TTC549 (cell line): ENCODE data around the gene DNASE1L2.

Experiments
- FAIRE-seq: peaks from 2 replicates; lab custom pipeline; 2012; peaks lifted over from hg19 to GRCh38; lab: Jason Lieb, UNC

Gene DNASE1L2

DNA sequence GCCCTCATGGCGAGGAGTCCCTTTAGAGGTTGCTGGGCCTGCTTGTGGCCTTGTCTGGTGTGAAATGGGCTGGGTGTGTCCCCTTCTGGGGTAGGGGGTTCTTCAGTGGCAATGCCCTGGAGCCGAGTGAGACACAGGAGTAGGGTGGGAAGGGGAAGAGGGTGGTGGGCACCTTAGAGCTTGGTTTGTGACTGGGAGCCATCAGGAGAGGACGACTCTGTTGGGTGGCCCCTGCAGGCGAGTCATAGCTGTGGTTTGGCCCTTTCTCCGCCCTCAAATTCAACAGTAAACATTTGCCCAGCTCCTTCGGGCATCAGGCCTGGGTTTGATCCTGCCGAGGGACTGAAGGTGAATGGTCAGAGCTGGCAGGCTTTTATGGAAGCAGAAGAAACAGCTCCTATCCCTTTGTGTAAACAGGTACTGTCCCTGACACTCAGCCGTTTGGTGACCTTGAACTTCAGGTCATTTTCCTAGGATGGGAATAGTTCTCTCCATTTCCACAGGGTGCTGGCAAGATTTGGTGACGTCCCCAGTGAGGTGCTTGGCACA lies 9.9 kb upstream of the DNASE1L2 start:
- no peak for FAIRE-seq

GRCh38 chr16:2226918-2227317 lies 9.3 kb upstream of the DNASE1L2 start:
- FAIRE-seq, result no peak

GRCh38 chr16:2228161-2228824 lies 8.0 kb upstream of the DNASE1L2 start:
- FAIRE-seq, result no peak

DNA sequence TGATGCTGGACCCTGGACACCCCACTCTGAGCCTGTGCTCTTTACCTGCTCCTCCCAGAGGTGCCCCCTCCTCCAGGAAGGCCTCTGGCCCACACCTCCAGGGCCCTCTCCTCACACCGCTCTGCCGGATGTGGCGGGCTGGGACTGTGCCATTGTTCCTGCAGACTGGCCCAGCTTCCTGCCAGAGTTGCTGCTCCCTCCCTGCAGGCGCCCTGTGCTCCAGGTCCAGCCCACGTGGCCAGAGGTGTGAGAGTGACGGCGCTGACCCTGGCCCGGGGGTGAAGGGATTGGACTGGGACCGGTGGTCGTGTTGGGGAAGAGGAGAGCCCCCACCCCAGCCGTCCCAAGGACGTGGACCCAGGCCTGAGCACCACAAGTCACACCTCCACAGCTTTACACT lies 7.2 kb upstream of the DNASE1L2 start:
- no peak for FAIRE-seq

GRCh38 chr16:2229632-2230250 lies 6.5 kb upstream of the DNASE1L2 start:
- FAIRE-seq, result no peak

DNA sequence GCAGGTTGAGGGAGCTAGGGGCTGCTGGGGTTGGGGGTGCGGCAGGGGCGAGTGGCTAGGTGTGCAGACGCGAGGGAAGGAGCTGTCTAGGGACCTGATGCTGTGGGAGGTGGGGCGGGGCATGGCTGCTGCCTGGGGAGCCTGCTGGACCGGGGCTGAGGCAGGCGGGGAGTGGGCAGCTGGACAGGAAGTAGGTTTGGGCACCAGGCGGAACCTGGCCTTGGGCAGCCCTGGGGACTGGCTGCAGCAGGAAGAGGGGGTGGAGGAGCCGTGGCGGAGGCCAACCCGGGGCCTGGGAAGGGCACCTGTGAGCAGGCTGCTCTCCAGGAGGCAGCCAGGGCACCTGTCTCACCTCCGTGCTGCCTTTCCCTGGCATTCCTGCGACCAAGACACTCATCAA lies 5.9 kb upstream of the DNASE1L2 start:
- no peak for FAIRE-seq

- FAIRE-seq, result no peak
Observed at GRCh38 chr16:2231016-2231931, 5.0 kb upstream of the DNASE1L2 start.

DNA sequence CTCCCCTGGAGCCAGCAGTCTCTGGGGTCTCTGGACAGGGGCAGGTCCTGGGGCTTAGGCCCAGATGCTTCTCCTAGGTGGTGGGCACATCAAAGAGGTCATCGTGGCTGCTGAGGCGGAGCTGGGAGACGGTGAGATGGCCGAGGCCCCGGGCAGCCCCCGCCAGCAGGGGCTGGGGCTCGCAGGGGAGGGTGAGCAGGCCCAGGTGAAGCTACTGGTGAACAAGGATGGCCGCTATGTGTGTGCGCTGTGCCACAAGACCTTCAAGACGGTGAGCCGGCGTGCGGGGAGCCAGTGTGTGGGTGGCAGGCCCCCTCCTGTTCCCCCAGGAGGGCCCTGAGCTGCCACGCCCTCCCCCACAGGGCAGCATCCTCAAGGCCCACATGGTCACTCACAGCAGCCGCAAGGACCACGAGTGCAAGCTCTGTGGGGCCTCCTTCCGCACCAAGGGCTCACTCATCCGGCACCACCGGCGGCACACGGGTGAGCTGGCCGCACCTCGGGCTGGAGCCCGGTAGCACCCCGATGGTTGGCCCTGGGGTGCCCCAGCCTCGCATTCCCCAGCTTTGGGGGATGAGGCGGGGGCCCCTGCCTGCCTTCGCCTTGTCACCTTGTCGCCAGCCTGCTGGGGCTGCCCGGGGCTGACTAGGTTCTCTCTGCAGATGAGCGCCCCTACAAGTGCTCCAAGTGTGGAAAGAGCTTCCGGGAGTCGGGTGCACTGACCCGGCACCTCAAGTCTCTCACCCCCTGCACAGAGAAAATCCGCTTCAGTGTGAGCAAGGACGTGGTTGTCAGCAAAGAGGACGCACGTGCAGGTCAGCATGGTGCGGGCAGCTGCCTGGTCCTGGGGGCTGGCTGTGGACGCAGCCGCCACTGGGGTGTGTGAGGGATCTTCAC lies 3.9 kb upstream of the DNASE1L2 start:
- no peak for FAIRE-seq

- no peak for FAIRE-seq
Observed at GRCh38 chr16:2233046-2233775, 3.0 kb upstream of the DNASE1L2 start.

- no peak for FAIRE-seq
Observed at GRCh38 chr16:2233872-2234812, 2.1 kb upstream of the DNASE1L2 start.

DNA sequence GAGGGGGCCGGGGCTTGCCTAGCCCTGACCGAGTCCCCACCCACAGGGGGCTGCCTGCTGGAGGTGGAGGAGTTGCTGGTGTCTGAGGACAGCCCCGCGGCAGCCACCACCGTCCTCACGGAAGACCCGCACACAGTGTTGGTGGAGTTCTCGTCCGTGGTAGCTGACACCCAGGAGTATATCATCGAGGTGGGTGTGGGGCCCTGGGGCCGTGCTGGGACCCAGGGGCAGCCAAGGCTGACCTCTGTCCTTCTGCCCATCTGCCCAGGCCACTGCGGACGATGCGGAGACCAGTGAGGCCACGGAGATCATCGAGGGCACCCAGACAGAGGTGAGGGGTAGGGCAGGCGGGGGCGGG lies 1.5 kb upstream of the DNASE1L2 start:
- FAIRE-seq, result no peak

GRCh38 chr16:2235234-2235651 lies 1.0 kb upstream of the DNASE1L2 start:
- no peak for FAIRE-seq

DNA sequence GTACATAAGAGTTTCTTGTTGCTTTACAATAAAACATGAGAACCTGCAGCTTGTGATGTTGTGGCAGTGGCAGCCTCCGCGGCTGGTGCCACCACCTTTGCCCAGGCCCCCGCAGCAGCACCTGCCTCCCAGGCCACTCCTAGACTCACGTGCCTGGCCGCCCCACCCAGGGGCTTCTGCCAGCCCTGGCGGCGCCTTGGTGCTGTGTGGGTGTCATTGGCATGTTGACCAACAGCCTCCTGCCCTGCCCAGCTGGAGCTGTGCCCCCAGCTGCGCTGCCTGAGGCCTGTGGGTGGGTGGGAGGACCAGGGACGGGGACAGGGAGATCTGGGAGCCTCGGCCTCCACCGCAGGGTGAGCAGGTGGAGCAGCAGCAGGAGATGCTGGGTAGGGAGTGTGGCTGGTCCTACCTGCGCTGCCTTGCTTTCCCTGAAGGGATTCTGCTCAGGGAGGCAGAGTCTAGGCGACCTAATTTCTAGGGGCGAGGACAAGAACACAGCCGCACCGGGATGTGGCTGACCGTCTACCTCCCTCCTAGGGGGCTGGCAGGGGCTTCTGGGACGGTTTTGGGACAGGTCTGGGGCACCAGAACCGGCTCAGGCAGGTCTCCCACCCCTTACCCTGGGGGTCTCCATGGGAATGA lies 428 bp upstream of the DNASE1L2 start:
- no peak for FAIRE-seq

- FAIRE-seq, result no peak
Observed at GRCh38 chr16:2237102-2237482, 848 bp downstream of the DNASE1L2 start.

- no peak for FAIRE-seq
Observed at GRCh38 chr16:2237493-2238149, 1.4 kb downstream of the DNASE1L2 start.

DNA sequence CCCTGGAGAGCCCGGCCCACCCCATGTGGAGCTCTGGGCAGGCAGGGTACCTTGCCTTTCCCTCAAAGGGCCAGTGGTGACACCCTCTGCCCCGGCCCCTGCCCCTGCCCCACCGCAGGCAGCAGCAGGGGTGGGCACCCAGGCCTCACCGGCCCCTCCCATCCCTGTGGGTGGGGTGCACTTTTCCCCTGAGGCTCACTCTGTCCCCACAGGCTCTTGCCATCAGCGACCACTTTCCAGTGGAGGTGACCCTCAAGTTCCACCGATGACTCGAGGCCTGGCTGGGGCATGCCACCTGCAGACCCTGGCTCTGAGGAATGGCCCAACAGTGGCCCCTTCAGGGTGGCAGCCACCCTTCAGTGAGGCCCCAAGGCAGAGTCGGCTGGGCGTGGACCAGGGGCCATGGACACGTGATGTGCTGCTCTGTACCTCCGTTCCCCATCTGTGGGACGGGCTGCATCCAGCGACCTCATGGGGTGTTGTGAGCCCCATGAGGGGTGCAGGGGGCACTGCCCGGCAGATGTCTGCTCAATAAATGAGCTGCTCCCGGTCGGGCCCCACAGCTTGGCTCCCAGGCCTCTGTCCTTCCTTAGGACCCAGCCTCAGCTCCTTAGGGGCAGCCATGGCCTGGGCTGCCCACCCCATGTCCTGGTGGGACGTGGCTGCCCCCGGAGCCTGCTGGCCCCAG lies 2.0 kb downstream of the DNASE1L2 start:
- FAIRE-seq, result no peak

- FAIRE-seq, result no peak
Observed at GRCh38 chr16:2238838-2239675, 2.8 kb downstream of the DNASE1L2 start.
